GM12892 (cell line): ENCODE results near the gene TMEM178B.

Experiments
- POLR2A ChIP-seq: IDR thresholded peaks from 2 replicates; pipeline ENCODE4 v1.6.1; 2011; ENCODE audit warnings: low read depth, low read length, control low read depth
- POLR2AphosphoS5 ChIP-seq: IDR thresholded peaks from 2 replicates; pipeline ENCODE4 v1.6.1; 2011; ENCODE audit warnings: low read depth, low read length, control low read depth
- TAF1 ChIP-seq: IDR thresholded peaks from 2 replicates; pipeline ENCODE4 v1.6.1; 2011; ENCODE audit warnings: low read depth, mild to moderate bottlenecking, control low read depth, low read length, borderline replicate concordance

- TF ChIP-seq POLR2A (no peak), POLR2AphosphoS5 (no peak), TAF1 (no peak)
These were observed 86.5 kb downstream of the TMEM178B start for GRCh38 chr7:141160246-141160860.
